B cell (primary cell): ENCODE measurements around the gene TXN.

Experiments
- CTCF ChIP-seq: fragments of 200-600 bp; IDR thresholded peaks from one replicate; pipeline ENCODE4 v1.8.0; 2022; ENCODE audit warnings: antibody characterized with exemption, mild to moderate bottlenecking
- EZH2 ChIP-seq: IDR thresholded peaks from 2 replicates; pipeline ENCODE4 v1.6.1; 2012; ENCODE audit warnings: borderline replicate concordance, low read depth, mild to moderate bottlenecking, moderate library complexity, low read length; ENCODE audit not compliant: insufficient read depth, poor library complexity, severe bottlenecking

- no peak for TF ChIP-seq CTCF
- no peak for TF ChIP-seq EZH2
Observed at GRCh38 chr9:110241858-110242321, 14.4 kb downstream of the TXN start.
